HG03565 (cell line): ENCODE results near the gene ENPP1.

Experiments used
- ATAC-seq: cut with Tn5 transposase; IDR thresholded peaks from one replicate; pipeline ENCODE4 v1.9.1; 2021; ENCODE audit warnings: mild to moderate bottlenecking, moderate library complexity; ENCODE audit not compliant: unreplicated experiment

The ENPP1 gene

GRCh38 chr6:131784561-131784960, 23.3 kb upstream of the ENPP1 start:
- no peak for ATAC-seq

GRCh38 chr6:131787079-131787478, 20.7 kb upstream of the ENPP1 start:
- ATAC-seq, result no peak

DNA sequence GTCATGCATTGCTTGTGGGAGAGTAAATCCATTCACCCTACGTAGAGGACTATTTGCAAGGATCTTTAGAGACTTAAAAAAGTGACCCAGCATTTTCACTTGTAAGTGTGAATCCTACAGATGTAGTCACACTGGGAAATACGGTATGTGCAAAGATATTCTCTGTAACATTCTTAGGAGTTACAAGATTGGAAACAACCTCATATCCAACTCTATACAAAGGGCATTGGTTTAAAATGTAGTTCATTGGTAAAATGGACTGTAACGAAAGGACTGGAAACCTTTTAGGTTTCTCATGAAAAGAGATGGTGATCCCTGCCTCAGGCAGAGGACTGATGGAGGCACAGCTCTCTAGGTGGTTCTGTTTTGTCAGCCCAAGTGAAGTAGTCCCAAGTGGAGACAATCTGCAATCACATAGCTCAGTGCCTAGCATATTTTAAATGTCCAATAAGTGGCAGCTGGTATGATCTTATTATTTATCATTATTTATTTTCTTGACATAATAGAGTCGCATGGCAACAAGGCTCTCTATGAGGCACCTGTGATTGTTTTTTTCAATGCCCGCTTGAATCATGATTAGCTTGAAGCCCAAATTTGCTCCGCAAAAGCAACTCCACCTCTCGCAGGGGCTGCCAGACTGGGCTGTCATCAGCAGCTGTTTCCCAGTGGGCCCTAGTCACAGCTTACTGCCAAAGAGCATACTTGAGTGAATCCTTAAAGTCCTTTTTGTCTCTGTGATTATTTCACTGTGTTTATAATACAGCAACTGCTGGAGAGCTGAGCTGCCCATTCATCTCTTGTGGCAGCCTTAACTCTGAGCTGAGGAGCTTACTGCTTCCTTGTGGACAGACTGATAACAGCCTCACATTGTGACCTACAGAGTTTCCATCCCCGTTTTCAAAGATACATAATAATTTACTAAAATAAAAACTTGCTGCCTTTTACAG, 19.8 kb upstream of the ENPP1 start:
- no peak for ATAC-seq

- ATAC-seq, result no peak
Observed at GRCh38 chr6:131789219-131789618, 18.6 kb upstream of the ENPP1 start.

DNA sequence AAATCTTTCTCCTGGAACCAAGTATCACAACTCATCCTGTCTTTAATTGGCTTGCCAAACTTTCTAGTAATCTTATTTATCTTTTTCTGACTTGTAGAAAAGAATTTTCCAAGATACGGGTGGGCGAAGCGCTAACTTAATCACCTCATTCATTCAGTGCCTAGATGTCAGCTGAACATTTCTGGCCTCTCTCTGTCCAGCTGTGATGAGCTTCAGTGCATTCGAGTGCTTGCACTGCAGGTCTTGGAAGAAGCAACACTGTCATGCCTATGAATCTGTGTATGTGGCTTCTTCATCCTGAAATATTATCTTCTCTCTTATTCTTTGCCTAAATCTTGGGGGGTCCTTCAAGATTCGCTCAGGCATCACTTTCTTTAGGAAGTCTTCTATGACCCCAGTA, 16.3 kb upstream of the ENPP1 start:
- no peak for ATAC-seq

- ATAC-seq, result no peak
Observed at GRCh38 chr6:131792091-131792496, 15.7 kb upstream of the ENPP1 start.

DNA sequence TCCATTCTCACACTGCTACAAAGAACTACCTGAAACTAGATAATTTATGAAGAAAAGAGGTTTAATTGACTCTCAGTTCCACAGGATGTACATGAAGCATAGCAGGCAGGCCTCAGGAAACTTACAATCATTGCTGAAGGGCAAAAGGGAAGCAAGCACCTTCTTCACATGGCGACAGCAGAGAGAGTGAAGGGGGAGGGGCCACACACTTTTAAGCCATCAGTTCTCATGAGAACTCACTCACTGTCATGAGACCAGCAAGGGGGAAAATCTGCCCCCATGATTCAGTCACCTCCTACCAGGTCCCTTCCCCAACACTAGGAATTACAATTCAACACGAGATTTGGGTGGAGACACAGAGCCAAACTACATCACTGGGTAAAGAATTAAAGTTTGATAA, 12.5 kb upstream of the ENPP1 start:
- ATAC-seq, result no peak

GRCh38 chr6:131802347-131802746, 5.5 kb upstream of the ENPP1 start:
- ATAC-seq, result no peak

- ATAC-seq, result no peak
Observed at GRCh38 chr6:131803007-131803769, 4.6 kb upstream of the ENPP1 start.

- ATAC-seq, result no peak
Observed at GRCh38 chr6:131804131-131804530, 3.7 kb upstream of the ENPP1 start.

DNA sequence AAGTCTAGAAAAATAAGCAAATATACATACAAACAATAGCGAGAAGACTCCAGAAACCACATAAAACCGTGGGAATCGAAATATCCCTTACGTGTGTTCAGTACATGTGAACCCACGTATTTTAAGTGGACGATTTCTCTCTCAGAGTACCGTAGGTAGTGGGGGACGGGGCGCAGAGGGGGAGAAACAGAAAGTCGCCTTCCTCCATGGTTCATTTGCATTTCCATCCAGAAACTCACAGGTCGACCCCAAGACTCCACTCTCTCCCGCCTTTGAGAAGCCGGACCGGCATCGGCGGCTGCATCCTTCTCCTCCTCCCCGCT, 538 bp upstream of the ENPP1 start:
- ATAC-seq, result no peak

GRCh38 chr6:131808460-131809269, 845 bp downstream of the ENPP1 start:
- ATAC-seq, result no peak

DNA sequence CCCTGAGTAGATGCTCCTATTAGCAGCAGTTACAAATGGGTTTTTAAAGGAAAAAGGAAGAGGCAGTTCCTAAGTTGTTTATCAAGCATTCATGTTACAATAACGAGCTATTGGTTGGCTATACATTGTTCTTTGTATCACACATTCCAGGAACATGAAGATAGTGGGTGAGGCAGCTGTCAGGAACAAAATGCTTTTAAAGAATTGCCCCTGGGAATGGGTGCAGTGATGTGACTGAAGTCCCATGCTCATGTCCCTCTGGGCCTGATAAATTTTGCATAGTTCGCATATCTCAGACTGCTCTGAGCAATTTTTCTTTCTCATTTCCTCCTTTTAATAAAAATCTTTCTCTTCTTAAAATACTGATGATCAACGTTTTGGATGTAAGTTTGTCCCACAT, 3.7 kb downstream of the ENPP1 start:
- no peak for ATAC-seq

DNA sequence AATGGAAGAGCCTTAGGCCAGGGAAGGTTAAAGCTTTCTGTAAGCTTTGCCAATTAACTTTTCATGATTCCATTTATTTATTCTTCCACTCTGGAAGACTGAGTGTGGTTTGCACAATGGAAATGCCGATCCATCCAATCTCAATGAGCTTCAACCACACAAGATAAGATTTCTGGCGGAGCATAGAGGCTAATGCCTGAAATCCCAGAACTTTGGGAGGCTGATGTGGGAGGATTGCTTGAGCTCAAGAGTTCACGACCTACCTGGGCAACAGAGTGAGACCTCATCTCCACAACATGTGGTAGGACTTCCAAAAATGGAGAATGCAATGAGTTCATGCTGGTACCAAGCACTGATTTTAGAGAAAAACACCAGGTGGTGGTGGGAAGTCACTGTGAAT, 6.2 kb downstream of the ENPP1 start:
- ATAC-seq, result no peak

GRCh38 chr6:131816869-131817268, 9.0 kb downstream of the ENPP1 start:
- ATAC-seq, result no peak

GRCh38 chr6:131819572-131820124, 11.8 kb downstream of the ENPP1 start:
- peak; percentile 60 for ATAC-seq

DNA sequence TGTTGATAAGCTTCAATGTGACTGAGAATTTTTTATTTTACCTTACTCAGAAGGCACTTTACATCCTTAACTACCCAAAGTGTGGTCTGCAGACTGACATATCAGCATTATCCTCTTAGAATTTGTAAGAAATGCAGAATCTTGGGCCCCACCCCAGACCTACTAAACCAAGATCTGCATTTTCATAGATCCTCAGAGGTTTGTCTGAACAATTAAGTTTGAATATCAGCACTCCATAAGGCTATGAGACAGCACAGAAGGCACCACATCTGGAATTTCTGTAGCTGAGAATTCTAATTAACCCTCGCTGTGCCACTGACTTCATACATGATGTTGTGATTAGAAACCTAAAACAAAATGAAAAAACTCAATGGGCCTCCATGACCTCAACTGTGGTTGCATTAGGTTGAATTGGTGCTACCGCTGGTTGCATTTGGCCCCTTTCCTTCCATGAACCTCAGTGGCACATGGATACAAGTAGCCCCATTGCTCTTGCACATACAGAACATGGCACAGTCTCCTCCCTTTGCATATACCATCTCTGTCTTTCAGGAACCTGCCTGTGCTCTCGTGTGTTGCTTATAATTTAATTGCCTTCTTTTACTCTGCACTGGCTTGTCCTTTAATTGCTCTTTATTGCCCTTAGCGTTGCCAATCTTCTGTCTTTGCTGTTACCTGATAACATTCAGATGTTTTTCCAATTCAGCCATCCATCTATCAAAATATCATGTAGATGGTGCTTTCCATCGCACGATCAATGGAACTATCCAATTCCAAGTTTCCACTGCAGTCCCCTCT, 13.4 kb downstream of the ENPP1 start:
- ATAC-seq, result no peak

GRCh38 chr6:131822119-131822518, 14.3 kb downstream of the ENPP1 start:
- ATAC-seq, result no peak

DNA sequence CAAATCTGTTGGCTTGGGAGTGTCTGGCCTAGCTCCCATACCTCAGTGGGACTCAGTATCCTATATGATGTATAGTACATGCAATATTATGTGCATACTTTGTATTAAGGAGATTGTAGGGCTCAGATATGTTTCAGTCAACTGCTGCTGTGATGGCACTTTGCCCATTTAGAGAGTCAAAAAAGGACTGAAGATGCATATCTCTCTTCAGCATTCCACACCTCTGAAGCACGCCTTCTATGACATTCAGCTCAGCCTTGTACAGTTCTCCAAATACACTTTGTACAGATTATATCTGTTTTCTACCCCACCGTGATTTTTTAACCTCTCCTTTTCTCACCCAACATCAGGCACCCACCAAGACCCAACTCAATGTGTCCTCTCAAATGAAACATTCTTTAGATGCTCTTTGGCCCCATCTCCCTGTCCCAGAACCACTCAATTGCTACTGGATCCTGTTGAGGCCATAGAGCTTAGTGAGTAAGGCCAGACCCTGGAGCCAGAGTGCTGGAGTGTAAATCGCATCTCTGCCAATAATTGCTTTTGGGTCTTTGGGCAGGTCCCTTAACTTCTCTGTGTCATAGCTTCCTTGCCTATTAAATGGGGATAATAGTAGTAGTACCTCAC, 15.6 kb downstream of the ENPP1 start:
- no peak for ATAC-seq

GRCh38 chr6:131825946-131826345, 18.1 kb downstream of the ENPP1 start:
- ATAC-seq, result no peak
